Brain pericyte (primary cell): ENCODE measurements around the gene PANX1.
A peak's percentile ranks its signal among the peaks of the same experiment; 100 is the strongest.

Experiments used
- DNase-seq: peaks from one replicate; pipeline ENCODE4 v3.0.0-alpha.2; 2012; ENCODE audit warnings: low read depth, low spot score

Gene PANX1

DNA sequence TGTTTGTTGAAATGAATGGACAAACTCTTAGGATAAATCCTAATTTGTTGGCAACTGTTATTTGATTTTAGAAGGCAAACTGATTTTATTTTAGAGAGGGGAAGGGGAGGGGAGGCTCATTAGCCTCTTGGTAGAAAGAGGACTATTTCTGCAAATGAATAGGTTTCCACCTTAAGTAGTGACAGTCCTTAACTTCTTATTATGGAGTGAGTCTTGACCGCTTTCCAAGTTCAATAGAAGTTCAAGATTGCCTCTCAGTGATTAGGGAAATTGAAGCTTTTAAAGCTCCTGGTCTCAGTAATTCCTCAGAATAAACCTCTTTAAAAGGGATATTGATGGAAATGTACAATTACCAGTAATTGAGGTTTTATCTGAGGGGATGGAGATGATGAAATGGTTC is 55.7 kb downstream of the PANX1 start:
- DNase-seq = no peak

- DNase-seq = no peak
These were observed 56.2 kb downstream of the PANX1 start for GRCh38 chr11:94184846-94185245.

- no peak for DNase-seq
These were observed 56.9 kb downstream of the PANX1 start for GRCh38 chr11:94185416-94186084.

DNA sequence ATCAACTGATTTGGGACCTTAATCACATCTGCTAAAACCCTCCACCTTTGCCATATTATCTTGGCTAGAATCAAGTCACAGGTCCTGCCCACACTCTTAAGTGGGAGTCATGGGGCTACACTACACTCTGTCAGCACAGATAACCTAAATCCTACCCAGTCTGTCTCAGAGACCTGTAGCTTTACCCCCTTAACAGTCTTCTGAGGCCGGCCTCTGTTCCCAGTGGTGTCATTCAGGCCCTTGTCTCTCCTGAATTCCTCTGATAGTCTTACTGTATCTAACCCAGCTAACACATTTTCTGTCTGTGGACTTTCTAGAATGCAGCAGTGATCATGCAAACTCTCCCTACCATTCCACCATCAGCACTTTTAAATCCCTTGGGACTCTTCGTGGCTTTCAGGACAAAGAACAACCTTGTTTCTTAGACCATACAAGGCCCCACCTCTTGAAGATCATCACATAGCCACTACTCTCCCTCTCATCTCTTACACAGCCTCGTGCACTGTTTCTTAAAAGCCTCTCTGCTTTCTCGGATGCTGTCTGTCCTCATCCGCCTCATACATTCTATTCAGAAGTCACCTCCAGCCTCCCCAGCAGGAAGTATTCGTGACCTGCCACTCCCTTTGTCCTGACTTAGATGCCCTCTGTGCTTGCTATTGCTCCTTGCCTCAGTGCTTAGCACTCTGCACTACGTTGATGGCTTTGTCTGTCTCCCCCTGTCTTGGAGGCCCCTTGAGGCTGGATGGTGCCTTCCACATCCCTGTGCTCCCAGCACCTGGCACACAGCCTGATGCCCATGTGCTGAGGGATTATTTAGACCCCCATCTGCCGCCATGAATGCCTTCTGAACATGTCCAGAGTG is 57.9 kb downstream of the PANX1 start:
- no peak for DNase-seq

- no peak for DNase-seq
These were observed 64.6 kb downstream of the PANX1 start for GRCh38 chr11:94193288-94193687.

DNA sequence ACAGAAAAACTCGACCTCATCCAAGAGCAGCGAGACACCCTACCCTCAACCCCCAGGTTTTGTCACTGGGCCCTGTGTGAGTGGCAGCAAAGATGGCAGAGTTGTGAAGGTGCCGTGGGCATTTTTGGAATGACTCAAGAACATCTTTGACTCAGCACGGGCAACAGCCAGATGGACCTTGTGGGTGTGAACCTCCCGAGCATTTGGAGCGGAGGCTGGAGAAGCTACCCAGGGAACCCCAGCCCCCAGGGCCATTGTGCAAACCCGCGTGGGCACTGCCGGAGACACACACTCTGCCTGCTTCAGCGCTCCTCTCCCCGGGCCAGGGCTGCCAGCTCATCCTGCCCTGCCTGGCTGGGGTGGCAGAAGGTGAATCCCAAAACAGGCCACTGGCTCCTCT is 66.1 kb downstream of the PANX1 start:
- DNase-seq = no peak

GRCh38 chr11:94196363-94196762 is 67.7 kb downstream of the PANX1 start:
- DNase-seq = no peak

DNA sequence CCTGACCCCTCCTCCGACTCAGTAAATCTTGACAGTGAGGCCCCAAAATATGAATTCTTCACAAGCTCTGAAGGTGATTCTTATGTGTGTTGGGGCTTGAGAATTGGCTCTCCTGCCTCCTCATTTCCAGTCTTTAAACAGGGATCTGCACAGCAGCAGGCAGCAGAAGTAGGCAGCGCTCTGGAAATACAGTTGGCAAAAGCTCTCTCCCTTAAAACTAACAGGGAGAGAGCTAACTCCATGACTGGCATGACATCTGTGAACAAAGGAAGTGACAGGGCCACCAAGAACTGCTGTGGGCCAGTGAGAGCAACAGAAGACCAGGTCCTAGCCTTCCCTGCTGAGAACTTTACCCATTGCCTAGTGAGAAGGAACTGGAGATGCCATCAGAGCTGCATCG is 70.1 kb downstream of the PANX1 start:
- no peak for DNase-seq

DNA sequence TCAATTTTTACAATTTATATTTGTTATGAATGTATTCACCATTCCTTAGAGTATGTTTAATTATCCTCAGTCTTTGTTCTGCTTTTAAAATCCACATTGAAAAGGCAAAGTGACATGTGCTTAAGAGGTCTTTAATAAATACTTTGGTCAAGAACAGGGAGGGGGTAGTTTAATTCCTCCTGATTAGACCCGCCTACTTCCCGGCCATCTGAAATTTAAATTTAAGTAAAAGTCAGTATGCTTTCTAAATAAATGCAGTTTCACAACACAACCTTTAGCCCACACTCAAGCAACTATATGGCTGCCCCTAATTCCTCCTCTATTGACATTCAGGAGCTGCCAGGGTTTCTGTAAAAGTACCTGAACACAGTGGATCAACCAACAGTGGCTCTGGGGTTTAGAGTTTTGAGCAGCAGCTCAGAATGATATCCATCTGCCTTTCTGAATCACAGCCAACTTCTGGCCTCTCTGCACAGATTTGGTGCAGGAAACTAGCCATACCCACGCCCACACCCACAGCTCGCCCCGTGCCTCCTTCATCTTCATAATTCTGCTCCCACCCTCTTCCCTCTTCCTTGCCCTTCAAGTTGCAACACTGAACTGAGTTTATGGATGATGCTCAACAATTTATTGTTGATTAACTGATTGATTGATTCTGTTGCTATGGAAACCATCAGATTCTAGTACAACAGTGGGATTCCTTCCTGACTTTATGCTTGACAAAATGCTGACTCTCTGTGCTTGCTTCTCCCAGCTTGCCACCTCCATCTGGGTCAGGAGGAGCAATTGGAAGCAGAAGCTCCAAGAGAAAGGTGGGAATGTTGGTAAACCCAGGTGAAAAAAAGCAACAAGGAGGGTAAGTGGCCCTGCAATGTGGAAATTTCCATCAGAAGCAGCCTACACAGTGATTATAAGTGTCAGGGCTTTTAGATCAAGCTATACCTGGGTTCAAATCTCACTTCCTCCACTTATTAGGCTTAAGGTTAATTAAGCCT is 70.8 kb downstream of the PANX1 start:
- no peak for DNase-seq

GRCh38 chr11:94201004-94201465 is 72.4 kb downstream of the PANX1 start:
- peak; percentile 20 for DNase-seq

GRCh38 chr11:94203070-94203469 is 74.4 kb downstream of the PANX1 start:
- DNase-seq = no peak

- no peak for DNase-seq
These were observed 82.7 kb downstream of the PANX1 start for GRCh38 chr11:94211261-94211830.

DNA sequence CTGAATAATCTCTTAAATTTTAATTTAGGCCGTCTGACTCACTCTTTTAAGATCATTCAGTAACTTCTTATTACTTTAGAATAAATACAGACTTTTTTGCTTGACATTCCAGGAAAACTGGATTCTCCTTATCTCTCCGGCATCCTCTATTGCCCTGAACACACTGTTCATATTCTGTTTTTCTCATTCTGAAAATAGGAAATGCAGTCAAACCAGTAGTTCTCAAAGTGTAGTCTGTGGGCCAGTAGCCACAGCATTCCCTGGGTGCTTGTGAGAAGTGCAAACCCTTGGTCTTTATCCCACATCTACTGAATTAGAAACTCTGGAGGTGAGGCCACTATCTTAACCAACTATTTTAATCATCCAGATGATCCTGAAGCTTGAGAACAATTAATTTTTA is 84.3 kb downstream of the PANX1 start:
- DNase-seq = no peak

DNA sequence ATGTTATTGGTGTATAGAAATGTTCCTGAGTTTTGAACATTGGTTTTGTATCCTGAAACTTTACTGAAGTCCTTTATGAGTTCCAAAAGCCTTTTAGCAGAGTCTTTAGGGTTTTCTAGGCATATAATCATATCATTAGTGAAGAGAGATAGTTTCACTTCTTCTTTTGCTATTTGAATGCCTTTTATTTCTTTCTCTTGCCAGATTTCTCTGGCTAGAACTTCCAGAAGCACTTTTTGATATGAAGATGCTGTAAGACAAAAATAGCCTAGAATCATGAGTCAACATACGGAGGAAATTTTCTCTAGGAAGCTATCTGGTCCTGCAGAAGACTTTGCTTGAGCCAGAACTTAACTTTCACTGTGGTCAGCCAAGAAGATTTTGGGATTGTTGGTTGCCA is 89.1 kb downstream of the PANX1 start:
- no peak for DNase-seq

- DNase-seq = no peak
These were observed 89.7 kb downstream of the PANX1 start for GRCh38 chr11:94218372-94218771.

- no peak for DNase-seq
These were observed 91.1 kb downstream of the PANX1 start for GRCh38 chr11:94219771-94220170.

GRCh38 chr11:94224078-94224477 is 95.4 kb downstream of the PANX1 start:
- no peak for DNase-seq
